Subcutaneous adipose tissue (tissue), 4 donors: Measurements from ENCODE around the gene SYNDIG1. TPM values are rescaled to one million over a fixed set of nuclear protein-coding genes. Genes with fewer than 3 reads are reported as not detected.

ENCODE experiments used
- total RNA-seq, 4 donors: library from RNA; depleted of rRNA; stranded (reverse); fragments of >200 nt; gene quantifications; one replicate each; pipeline ENCODE4 v1.1.0, GENCODE V29; 2016
- TF ChIP-seq, protein P1 (sequence below): fragments of 450-650 bp; IDR thresholded peaks from one replicate; pipeline ENCODE4 v1.5.1; 2016; ENCODE audit warnings: low read depth, mild to moderate bottlenecking, control low read depth, antibody characterized with exemption, moderate library complexity

The SYNDIG1 gene
- total RNA-seq, 4 donors from 2014 or later: 0.17 to 1.5 TPM; not detected in 2

GRCh38 chr20:24462460-24463010 lies 6.9 kb upstream of the SYNDIG1 start:
- TF ChIP-seq, protein P1, sequence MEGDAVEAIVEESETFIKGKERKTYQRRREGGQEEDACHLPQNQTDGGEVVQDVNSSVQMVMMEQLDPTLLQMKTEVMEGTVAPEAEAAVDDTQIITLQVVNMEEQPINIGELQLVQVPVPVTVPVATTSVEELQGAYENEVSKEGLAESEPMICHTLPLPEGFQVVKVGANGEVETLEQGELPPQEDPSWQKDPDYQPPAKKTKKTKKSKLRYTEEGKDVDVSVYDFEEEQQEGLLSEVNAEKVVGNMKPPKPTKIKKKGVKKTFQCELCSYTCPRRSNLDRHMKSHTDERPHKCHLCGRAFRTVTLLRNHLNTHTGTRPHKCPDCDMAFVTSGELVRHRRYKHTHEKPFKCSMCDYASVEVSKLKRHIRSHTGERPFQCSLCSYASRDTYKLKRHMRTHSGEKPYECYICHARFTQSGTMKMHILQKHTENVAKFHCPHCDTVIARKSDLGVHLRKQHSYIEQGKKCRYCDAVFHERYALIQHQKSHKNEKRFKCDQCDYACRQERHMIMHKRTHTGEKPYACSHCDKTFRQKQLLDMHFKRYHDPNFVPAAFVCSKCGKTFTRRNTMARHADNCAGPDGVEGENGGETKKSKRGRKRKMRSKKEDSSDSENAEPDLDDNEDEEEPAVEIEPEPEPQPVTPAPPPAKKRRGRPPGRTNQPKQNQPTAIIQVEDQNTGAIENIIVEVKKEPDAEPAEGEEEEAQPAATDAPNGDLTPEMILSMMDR: no peak

DNA sequence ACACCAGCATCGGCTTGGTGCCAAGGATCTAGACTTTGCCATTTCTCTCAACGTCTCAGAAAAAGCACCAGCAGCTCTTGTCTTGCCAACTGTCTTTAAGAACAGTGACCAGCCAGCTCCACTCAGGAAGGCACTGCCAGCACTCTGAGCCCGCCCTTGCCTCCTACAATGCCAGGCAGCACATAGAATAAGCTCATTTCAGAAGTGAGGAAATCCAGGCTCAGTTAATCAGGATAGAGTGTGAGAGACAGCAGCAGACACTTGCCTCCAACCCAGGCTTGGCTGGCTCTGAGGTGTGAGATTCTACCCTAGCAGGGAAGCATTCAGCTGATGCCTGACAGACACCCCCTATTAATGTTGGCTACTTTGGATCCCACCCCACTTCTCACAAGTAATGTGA lies 4.3 kb upstream of the SYNDIG1 start:
- TF ChIP-seq, protein P1: no peak

GRCh38 chr20:24465730-24466129 lies 3.7 kb upstream of the SYNDIG1 start:
- TF ChIP-seq, protein P1: no peak

GRCh38 chr20:24468401-24469115 lies 871 bp upstream of the SYNDIG1 start:
- TF ChIP-seq, protein P1: no peak

- TF ChIP-seq, protein P1: no peak
Measured at GRCh38 chr20:24469894-24470745, 691 bp downstream of the SYNDIG1 start.

- TF ChIP-seq, protein P1: no peak
Measured at GRCh38 chr20:24470746-24471582, 1.5 kb downstream of the SYNDIG1 start.
